Adrenal gland (tissue), 5 donors: ENCODE results near the gene PGRMC2.

Source experiments
- POLR2A ChIP-seq, 2 donors: fragments of 450-650 bp; IDR thresholded peaks; one replicate each; pipeline ENCODE4 v1.6.1; 2017; ENCODE audit warnings: antibody characterized with exemption in 2 of 2, mild to moderate bottlenecking in 2 of 2, moderate library complexity in 1 of 2
- TF ChIP-seq, protein P1 (sequence below), 6 experiments: fragments of 450-650 bp in 4 of 6; fragments of 200-600 bp in 2 of 6; sonication (generic) in 1 of 6; IDR thresholded peaks; 1 replicate in 5 of 6; 2 replicates in 1 of 6; pipeline versions ENCODE4 v1.5.1 to v1.8.0; 2016 to 2021; ENCODE audit warnings: antibody characterized with exemption in 6 of 6, mild to moderate bottlenecking in 2 of 6, moderate library complexity in 1 of 6
- donor health status: DM: no; HTN: no; CAD: no.

DNA sequence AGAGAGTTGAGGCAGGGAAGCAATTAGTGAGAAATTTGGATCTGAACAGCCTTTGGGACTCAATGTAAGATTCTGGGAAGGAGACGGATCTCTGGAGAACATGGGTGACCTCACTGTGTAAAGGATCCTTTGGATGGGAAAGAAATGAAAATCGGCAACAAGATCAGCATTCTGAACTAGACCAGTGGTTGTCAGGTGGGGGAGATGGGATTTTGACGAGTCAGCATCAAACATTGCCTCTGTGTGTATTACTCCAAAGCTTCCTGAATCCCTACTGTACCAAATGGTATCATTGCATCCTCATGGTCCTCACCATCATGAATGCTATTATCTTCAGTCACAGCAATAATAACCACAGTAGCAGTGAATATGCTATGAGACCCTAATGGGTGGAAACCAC lies 52.8 kb downstream of the PGRMC2 start:
- TF ChIP-seq, protein P1, sequence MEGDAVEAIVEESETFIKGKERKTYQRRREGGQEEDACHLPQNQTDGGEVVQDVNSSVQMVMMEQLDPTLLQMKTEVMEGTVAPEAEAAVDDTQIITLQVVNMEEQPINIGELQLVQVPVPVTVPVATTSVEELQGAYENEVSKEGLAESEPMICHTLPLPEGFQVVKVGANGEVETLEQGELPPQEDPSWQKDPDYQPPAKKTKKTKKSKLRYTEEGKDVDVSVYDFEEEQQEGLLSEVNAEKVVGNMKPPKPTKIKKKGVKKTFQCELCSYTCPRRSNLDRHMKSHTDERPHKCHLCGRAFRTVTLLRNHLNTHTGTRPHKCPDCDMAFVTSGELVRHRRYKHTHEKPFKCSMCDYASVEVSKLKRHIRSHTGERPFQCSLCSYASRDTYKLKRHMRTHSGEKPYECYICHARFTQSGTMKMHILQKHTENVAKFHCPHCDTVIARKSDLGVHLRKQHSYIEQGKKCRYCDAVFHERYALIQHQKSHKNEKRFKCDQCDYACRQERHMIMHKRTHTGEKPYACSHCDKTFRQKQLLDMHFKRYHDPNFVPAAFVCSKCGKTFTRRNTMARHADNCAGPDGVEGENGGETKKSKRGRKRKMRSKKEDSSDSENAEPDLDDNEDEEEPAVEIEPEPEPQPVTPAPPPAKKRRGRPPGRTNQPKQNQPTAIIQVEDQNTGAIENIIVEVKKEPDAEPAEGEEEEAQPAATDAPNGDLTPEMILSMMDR (IDR thresholded peaks at IDR 0.05): no peak
- TF ChIP-seq POLR2A (IDR thresholded peaks at IDR 0.05): no peak
